AG09319 (cell line): Measurements from ENCODE around the gene PRICKLE2.

ENCODE experiments used
- DNase-seq: peaks from one replicate; pipeline ENCODE4 v3.0.0-alpha.2; 2010; ENCODE audit warnings: low read depth; ENCODE audit errors: extremely low read depth
- TF ChIP-seq, protein P1 (sequence below): IDR thresholded peaks from 2 replicates; pipeline ENCODE4 v1.5.1; 2011; ENCODE audit warnings: low read depth, mild to moderate bottlenecking, inconsistent platforms, low read length, moderate library complexity

Gene PRICKLE2

DNA sequence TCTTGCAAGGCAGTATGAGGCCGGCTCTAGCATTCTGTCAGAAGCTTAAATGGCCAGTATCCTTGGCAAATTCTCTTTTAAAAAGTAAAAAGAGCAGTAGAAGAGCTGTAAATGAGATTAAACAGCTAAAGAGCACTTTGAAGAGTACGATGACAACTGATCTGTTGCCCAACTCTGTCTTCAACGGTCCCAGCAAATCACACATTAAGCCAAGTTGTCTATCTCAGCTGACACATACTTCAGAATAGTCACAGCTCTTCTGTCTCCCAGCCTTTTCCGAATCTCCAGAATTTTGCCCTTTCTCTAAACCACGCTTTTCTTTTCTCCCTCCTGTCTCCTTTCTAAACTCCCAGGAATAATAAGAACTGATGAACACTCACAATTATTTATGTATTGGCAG lies 51.7 kb downstream of the PRICKLE2 start:
- no peak for DNase-seq
- TF ChIP-seq, protein P1, sequence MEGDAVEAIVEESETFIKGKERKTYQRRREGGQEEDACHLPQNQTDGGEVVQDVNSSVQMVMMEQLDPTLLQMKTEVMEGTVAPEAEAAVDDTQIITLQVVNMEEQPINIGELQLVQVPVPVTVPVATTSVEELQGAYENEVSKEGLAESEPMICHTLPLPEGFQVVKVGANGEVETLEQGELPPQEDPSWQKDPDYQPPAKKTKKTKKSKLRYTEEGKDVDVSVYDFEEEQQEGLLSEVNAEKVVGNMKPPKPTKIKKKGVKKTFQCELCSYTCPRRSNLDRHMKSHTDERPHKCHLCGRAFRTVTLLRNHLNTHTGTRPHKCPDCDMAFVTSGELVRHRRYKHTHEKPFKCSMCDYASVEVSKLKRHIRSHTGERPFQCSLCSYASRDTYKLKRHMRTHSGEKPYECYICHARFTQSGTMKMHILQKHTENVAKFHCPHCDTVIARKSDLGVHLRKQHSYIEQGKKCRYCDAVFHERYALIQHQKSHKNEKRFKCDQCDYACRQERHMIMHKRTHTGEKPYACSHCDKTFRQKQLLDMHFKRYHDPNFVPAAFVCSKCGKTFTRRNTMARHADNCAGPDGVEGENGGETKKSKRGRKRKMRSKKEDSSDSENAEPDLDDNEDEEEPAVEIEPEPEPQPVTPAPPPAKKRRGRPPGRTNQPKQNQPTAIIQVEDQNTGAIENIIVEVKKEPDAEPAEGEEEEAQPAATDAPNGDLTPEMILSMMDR = no peak

DNA sequence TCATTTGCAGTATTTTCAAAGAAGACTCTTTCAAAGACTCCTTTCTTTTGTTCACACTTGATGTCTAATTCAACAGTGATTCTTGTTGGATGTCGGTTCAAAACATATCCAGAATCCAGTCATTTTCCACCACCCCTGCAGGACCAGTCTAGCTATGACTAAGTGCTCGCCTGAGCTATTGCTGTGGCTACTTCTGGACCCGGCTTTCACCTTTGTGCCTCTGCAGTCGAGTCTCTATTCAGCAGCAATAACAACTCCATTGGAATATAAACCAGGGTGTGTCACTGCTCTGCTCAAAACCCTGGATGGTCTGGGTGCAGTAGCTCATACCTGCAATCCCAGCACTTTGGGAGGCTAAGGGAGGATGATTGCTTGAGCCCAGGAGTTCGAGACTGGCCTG lies 55.0 kb downstream of the PRICKLE2 start:
- TF ChIP-seq, protein P1 = no peak
- no peak for DNase-seq

DNA sequence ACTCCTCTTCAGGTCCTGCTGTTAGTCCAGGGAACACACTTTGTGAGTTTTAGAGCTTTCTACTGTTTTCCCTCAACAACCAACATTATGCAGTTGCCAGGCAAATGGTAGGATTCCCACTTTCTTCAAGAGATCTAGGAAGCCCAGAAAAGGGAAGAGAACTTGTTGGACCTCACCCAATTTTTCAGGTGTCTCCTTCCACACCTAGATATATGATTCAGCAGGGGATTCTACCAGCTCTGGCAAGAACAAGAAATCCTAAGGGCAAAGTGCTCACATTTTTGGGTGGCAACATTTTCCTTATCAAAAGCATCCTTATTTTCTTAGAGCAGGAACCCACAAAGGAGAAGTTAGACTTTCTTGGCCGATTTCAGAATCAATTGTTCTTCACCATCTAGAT lies 57.4 kb downstream of the PRICKLE2 start:
- DNase-seq = no peak
- TF ChIP-seq, protein P1 = no peak

DNA sequence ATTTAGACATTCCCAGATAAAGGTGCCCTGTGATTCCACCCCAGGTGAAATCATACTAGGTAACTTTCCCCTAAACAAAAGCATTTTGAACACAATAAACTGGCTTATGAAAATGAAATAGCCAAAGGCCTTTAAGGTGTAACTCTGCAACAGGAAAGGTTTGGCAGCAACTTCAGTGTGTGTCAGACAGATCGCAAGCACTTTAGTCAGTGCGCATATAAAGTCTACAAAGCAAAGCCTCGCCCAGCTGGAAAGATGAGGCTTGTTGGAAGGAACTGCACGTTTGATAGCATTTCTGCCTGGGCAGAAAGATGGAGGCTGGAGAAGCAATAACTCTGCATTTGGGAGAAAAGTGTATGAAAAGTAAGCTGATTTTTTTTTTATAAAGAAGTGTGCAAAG lies 57.9 kb downstream of the PRICKLE2 start:
- TF ChIP-seq, protein P1 = no peak
- DNase-seq = no peak

DNA sequence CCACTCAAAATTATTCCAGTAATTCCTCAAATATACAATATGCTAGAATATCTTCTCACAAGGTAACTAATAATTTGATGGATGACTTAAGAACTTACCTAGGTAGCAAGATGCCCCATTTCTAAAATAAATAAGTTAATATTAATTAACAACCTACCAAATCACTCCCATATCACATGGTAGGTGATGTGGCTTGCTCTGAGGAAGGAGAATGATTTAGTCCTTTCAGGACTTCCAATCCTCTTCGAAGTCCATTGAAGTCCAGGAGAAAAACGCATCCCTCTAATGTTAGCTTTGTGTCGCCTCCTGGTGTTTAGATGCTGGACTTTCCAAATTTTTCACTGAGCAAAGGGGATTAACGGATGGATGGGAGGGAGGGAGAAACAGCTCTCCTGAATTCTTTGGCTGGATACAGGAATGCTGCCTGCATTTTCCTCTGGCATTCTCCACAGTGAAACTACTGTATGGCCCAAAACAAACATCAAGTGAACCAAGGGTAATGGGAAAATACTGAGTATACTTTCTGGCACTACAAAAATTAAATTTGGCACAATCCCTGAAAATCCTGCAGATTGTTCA lies 58.6 kb downstream of the PRICKLE2 start:
- no peak for DNase-seq
- TF ChIP-seq, protein P1 = peak; percentile 20

DNA sequence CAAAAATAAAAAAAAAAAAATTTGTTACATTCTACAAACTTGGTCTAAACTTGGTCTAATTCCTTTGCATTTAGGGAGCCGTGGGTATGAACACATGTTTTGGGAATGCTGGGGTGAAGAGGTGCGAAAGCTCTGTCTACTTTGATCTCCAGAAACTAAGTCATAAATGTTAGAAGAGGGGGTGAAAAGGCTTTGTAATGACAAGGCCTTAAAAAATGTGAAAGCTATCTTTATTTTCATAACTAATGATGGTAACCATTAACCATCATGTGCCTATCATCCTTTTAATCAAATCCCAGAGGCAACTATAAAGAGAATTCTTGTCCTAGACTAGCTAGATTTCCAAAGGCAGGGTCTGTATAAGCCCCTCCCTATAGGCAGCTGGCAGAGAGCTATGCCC lies 60.9 kb downstream of the PRICKLE2 start:
- DNase-seq = no peak
- TF ChIP-seq, protein P1 = no peak

DNA sequence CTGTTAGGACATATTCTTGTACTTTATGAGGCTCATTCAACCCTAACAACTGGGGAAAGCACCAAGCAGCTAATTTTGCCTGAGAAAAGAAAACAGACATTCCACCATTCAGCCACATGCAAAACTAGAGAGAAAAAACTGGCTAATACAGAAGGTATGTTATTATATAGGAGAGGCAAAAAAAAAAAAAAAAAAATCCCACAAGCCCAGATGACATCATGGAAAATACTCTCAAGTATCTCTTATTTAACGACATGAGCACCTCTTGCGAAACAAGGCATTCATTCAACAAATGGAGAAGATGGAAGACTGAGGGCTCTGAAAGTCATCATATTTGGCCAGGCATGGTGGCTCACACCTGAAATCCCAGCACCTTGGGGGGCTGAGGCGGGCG lies 61.5 kb downstream of the PRICKLE2 start:
- TF ChIP-seq, protein P1 = no peak
- DNase-seq = peak; percentile 57
